C4-2B (cell line): ENCODE data around the gene FRMD1.

Source experiments
- H3K27ac ChIP-seq: fragments of 450-650 bp; 2 replicates; pipeline ENCODE4 v1.5.1; 2017
- CTCF ChIP-seq: fragments of 450-650 bp; conservative IDR thresholded peaks from 2 replicates; pipeline ENCODE4 v1.5.1; 2017; ENCODE audit warnings: mild to moderate bottlenecking
- ZFX ChIP-seq: fragments of 450-650 bp; IDR thresholded peaks from 2 replicates; pipeline ENCODE4 v1.6.1; 2017

Gene FRMD1

DNA sequence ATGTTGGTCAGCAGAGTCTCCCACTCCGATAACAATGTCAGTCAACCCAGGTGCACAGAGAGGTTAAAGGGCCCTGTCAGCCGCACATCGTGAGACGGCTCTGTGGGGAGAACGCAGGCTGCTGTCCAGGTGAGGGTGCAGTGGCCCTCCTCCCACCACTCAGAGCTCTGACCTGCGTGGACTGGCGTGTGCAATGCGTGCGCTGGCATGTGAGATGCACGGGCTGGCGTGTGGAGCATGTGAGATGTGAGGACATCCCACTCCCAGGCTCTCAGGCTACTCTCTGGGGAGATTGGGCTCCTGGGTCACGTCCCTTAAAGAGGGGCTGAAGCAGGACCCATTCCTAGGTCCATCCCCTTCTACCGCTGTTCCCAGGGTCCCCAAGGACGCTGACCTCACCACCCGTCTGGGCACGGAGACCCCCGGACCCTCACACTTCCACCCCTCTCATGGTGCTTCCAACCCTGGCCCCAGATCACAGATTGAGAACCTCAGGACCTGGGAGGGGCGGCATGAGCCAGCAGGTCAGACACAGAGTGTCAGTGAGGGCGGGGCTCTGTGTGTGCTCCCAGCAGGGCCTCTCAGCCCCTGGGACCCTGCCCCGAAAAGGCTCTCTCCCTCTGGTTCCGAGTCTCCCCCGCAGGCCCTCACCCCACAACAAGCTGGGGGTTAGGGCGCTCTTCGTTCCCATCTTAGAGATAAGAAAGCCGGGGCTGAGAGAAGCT, 8.6 kb upstream of the FRMD1 start:
- TF ChIP-seq ZFX (no peak), CTCF (no peak)
- H3K27ac ChIP-seq = no peak overlapping the region

- no peak for TF ChIP-seq ZFX
- no peak for TF ChIP-seq CTCF
These were observed 7.6 kb upstream of the FRMD1 start for GRCh38 chr6:168086616-168087015.

DNA sequence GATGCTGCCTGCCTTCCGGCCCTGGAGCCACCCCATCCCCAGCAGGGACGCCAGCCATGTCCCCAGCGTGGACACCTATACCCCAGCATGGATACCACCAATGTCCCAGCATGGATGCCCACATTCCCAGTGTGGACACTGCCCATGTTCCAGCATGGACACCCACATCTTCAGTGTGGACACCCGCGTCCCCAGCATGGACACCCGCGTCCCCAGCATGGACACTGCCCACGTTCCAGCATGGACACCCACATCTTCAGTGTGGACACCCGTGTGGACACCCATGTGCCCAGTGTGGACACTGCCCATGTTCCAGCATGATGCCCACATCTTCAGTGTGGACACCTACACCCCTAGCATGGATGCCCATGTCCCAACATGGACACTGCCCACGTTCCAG, 7.1 kb upstream of the FRMD1 start:
- no peak for TF ChIP-seq ZFX
- TF ChIP-seq CTCF = no peak
- H3K27ac ChIP-seq = no peak overlapping the region

More at GRCh38 chr6:168086616-168087015, 7.6 kb upstream of the FRMD1 start:
- no peak overlapping the region for H3K27ac ChIP-seq

DNA sequence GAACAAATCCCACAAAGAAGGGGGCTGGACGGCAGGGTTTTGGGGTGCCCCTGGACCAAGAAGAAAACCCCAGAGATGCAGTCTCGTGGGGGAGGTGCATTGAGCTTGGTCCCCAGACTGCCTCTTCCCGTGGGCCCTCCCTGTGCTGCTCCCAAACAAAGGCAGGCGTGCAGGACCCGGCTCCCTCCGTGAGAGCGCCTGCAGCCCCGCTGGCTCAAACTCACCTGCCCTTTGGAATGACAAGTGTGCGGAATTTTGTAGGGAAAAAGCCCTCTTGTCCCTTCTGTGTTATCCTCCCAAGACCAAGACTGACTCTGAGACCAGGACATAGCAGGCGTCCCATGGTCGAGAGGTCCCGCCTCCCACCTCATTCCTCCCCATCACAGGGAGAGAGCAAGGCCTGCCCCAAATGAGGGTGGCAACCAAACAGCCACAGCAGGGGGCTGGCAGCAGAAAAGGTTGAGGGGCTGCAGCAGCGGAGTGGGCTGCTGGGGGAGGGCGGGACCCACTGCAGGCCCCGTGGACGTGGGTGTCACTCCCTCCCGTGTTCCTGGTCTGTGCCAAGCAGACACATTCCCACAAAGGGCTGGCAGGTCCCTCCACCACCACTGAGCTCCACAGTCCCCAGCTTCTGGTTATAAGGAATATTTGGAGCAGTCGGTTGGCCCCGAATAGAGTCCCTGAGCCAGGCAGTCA, 5.6 kb upstream of the FRMD1 start:
- no peak overlapping the region for H3K27ac ChIP-seq
- TF ChIP-seq CTCF (no peak), ZFX (no peak)

DNA sequence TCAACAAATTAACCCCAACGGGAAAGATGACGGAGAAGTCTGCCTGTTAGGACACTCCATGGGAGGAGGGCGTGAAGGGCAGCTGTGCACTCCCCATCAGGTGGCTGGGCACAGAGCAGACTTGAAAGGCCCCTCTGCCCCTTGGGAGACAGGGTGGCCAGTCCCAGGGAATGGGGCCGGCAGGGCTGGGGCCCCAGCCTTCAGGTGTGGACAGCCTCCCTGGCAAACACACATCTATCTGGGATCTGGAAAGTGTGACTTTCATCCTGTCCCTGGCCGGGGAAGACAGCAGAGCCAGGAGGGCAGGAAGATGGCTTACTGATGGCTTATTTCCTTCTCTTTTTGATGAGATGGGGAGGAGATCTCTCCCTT, 4.5 kb upstream of the FRMD1 start:
- no peak overlapping the region for H3K27ac ChIP-seq
- TF ChIP-seq CTCF = no peak
- no peak for TF ChIP-seq ZFX

GRCh38 chr6:168082860-168083513, 4.0 kb upstream of the FRMD1 start:
- H3K27ac ChIP-seq = no peak overlapping the region
- TF ChIP-seq ZFX = no peak
- no peak for TF ChIP-seq CTCF

GRCh38 chr6:168081858-168082546, 3.0 kb upstream of the FRMD1 start:
- H3K27ac ChIP-seq = no peak overlapping the region
- no peak for TF ChIP-seq ZFX
- TF ChIP-seq CTCF = no peak
